ENCODE data around the gene CHST3.
"Not testable (repeated sequence)": the region's sequence is repeated elsewhere in the genome, so short reads cannot be mapped to it uniquely, and the experiment has no call there.

Gene CHST3, protein sequence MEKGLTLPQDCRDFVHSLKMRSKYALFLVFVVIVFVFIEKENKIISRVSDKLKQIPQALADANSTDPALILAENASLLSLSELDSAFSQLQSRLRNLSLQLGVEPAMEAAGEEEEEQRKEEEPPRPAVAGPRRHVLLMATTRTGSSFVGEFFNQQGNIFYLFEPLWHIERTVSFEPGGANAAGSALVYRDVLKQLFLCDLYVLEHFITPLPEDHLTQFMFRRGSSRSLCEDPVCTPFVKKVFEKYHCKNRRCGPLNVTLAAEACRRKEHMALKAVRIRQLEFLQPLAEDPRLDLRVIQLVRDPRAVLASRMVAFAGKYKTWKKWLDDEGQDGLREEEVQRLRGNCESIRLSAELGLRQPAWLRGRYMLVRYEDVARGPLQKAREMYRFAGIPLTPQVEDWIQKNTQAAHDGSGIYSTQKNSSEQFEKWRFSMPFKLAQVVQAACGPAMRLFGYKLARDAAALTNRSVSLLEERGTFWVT

DNA sequence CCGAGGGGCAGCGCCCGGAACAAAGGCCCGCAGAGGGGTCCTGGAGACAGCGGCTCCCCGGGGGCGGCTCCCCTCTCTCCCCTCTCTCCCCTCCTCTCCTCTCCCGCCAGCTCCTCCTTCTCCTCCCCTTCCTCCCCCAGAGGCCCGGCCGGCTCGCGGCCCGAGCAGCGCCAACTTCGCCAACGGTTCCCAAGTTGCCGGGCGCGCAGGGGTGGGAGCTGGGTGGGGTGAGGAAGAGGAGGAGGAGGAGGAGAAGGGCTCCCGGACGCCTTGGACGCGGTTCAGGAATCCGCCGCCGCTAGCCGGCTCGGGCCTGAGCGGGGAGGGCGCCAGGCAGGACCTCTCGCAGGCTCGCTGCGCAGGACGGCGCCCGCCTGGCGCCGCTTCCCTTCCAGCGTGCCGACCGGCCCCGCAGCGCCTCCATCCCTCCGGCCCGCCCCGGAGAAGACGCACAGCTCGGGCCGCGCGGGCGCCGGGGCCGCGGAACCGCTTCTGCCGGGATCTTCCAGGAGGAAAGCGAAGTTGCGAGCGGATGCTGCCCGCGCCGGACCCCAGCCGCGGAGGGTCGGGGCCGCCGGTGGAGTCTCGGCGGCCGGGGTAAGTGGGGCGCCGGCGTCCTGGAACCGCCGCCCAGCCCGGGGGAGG is at the start of gene CHST3:
CHST3 (plus strand) TSS at position 298 of the 645 bp plus-strand sequence. CDS start 41,448 bp downstream, outside the sequence.
- peak; percentile 70 for DNase-seq

DNA sequence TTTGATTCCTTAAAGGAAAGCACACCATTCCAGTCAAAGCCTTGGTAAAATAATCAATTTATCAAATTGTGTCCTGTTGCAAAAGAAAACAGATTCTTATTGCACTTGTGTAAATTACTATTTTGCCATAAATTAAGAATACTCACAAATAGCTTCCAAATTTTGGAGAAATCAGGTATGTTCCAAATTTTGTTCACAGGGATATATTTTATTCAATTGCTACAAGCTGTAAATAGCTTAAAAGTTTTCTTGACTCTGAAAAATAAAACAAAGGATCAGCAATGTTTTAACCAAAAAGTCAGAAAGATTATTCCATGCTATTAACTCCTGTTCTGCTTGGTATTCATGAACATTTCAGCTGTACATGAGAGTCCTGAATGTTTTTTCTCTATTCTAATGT is 47.4 kb upstream of the CHST3 start:
- DNase-seq, result no peak

DNA sequence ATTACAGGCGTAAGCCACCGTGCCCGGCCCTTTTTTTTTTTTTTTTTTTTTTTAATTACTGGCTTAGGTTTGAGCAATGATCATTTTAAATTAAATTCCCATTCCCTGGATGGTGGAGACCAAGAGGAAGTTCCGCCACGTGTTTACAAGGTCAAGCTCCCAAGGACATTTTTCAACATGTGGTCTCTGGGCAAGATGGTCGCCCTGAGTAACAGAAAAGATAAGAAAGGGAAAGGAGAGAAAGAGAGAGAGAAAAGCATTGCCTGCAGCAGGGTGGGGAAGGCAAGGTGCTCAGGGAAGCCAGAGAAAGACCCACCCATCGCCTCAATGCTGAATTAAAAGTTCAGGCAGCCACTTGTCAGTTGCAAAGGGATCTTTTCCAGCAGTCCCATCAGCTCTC is 45.2 kb upstream of the CHST3 start:
- no peak for DNase-seq

DNA sequence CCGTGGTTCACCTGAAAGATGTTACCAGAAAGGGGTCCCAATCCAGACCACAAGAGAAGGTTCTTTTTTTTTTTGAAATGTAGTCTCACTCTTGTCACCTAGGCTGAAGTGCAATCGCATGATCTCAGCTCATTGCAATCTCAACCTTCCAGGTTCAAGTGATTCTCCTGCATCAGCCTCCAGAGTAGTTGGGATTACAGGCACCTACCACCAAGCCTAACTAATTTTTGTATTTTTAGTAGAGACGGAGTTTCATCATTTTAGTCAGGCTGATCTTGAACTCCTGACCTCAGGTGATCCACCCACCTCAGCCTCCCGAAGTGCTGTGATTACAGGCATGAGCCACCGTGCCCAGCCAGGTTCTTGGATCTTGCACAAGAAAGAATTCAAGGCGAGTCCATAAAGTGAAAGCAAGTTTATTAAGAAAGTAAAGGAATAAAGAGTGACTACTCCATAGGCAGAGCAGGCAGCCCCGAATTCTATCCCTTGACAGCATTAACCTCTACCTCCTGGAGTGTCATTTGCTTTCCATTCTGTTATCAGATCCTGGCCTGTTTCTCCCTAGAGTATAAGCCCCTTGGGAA is 44.1 kb upstream of the CHST3 start:
- DNase-seq, result not testable (repeated sequence)

DNA sequence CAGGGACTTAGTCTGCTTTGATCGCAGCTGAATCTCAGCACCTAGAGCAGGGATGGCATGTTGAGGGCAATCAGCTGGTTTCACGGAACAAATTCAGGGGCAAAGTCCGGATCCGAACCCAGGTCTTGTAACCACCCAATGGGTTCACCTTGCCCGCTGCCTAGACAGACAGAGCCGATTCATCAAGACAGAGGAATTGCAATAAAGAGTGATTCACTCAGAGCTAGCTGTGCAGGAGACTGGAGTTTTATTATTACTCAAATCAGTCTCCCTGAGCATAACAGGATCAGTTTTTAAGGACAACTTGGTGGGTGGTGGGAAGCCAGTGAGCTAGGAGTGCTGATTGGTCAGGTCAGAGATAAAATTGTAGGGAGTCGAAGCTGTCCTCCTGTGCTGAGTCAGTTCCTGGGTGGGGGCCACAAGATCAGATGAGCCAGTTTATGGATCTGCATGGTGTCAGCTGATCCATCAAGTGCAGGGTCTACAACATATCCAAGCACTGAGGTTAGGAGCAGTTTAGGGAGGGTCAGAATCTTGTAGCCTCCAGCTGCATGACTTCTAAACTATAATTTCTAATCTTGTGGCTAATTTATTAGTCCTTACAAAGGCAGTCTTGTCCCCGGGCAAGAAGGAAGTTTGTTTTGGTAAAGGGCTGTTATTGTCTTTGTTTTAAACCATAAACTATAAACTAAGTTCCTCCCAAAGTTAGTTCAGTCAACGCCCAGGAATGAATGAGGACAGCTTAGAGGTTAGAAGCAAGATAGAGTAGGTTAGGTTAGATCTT is 43.5 kb upstream of the CHST3 start:
- no peak for DNase-seq

DNA sequence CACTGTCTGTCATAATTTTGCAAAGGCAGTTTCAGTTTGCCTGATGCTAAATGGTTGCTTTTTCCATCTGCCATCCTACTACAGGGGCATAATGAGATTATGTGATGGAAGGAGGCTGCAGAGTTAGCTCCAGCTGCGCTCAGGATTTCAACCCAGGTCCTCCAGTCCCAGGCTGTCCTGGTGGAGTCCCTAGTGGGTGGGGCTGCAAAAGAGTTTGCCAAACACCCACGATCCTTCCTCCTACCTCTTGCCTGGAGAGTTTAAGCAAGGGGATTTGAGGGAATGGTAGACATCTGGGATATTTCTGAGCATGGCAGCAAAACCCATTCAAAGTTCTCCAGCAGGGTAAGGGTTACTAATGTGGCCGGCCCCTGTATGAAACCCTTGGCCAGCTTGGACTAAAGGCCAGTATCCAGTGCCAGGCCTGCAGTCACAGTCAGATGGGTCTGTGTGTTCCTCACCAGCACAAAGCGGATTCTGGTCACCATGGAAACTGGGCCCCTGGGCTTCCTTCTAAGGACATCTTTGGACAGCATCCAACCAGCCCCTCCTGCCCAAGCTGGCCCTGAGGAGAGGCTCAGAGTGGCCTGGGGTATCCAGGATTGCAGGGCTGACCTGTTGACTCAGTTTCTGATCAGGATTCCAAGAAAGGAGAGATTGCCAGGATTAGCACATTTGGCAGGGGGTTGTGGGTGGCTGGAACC is 42.7 kb upstream of the CHST3 start:
- DNase-seq, result no peak

DNA sequence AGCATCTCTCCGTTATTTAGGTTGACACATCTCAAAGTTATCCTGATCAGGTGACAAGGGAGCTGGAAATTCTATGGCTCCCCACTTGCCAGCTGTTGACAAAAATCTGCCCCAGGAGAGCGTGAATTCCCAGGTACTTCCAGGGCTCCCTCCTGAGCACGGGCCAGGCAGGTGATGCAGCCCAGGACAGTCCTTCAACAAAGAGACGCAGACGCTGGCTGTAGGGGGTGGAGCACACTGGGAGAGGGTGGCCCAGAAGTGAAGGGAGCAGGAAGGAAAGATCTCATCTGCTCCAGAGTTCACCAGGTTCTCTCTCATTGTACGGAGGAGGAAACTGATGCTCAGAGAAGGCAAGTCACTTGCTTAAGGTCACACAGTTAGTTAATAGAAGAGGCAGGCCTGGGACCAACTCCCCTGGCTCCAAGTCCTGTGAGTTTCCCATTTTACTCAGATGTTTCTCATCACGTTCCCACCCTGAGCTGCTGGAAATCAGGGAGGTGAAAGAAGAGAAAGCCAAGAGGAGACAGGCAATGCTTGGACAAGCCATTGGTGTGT is 41.0 kb upstream of the CHST3 start:
- DNase-seq, result no peak

DNA sequence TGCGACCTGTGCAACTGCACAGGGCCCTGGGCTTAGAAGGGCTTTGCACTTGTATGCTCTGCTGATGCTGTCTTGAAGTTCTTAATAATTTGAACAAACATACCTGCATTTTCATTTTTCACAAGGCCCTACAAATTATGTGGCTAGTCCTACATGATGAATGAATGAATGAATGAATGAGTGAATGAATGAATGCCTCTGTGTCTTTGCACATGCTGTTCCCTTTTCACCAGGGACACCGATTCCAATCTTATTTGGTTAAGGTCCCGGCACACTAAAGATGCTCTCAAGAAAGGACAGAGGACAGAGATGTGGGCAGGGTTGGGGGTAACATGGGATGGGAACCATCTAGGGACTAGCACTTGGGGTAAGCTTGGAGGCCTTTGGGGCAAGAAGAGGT is 39.4 kb upstream of the CHST3 start:
- DNase-seq, result no peak

DNA sequence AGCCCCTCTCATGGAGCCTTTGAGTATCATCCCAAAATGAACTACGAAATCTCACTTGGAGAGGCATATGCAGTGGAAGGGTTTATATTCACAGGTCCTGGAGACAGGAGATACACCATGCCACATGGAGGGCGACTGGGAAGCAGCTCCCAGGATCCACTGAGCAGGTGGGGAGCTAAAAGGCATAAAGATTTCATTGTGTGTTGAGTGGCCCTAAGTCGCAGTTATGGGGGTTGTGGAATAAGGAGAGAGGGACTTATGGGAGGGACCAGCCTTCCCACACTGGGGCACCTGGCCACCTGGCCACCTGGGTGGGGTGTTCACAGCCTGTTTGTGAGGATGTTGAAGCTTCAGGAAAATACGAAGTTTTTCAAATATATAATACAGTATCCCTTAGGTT is 37.0 kb upstream of the CHST3 start:
- DNase-seq, result no peak

DNA sequence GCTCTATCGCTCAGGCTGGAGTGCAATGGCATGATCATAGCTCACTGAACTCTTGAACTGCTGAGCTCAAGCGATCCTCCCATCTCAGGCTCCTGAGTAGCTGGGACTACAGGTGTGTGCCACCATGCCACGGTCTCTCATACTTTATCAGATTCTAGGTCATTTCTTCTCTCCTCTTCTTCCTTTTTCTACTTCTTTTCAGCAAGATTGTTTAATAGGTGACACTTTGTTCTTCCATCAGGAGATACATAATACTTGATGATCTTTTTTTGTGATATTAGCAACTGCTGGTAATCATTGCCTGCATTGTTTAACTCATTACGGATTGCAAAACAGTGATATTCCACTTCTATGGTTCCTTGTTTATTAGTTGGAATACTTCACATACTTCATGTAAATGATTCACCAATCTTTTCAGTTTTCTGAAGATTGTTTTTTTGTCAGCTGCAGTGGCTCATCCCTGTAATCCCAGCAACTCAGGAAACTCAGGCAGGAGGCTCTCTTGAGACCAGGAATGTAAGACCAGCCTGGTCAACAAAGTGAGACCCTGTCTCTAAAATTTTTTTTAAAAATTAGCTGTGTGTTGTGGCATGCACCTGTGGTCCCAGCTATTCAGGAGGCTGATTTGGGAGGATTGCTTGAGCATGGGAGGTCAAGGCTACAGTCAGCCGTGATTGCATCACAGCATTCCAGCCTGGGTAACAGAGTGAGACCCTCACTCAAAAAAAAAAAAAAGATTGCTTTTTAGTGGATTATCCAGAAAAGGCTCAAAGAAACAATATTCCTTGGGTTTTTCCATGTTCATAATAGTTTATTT is 36.2 kb upstream of the CHST3 start:
- DNase-seq, result no peak

DNA sequence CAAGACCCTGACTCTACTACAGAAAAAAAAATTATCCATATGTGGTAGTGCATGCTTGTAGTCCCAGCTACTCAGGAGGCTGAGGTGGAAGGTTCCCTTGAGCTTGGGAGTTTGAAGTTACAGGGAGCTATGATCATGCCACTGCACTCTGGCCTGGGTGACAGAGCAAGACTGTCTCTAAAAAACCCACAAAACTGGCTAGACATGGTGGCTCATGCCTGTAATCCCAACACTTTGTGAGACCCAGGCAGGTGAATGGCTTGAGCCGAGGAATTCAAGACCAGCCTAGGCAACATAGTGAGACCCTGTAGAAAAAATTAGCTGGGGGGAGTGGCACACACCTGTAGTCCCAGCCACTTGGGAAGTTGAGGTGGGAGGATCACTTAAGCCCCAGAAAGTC is 32.9 kb upstream of the CHST3 start:
- DNase-seq, result no peak

DNA sequence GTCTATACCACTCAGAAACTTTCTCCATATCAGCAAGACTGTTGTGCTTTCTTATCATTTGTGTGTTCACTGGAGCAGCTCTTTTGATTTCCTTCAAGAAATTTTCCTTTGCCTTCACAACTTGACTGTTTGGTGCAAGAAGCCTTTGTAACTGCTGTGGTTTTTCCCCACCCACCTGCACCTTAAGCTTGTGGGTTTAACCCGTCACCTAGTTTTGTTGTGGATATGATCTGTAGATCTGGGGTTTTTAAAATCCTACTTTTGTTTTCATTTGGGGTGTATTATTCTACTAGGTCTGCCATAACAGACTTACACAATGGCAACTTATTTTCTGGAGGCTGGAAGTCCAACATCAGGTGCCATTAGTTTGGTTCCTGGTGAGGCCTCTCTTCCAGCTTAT is 30.5 kb upstream of the CHST3 start:
- peak; percentile 65 for DNase-seq

DNA sequence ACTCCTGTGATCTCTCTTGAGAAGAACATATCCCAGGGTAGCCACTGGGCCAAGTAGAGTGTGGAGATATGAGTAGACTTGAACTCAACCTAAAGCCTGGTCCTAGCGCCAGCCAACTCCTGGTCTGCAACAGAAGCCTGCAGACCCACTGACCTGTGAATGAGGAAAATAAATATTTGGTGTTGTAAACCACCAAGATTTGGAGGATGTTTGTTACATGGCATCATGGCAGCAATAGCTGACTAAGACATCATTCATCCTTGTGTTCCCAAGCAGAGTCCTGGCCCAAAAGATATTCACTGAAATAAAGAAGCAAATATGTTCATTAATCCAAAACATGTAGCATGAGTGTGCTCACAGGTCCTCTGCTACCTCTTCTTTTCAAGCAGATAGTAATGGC is 26.0 kb upstream of the CHST3 start:
- no peak for DNase-seq

DNA sequence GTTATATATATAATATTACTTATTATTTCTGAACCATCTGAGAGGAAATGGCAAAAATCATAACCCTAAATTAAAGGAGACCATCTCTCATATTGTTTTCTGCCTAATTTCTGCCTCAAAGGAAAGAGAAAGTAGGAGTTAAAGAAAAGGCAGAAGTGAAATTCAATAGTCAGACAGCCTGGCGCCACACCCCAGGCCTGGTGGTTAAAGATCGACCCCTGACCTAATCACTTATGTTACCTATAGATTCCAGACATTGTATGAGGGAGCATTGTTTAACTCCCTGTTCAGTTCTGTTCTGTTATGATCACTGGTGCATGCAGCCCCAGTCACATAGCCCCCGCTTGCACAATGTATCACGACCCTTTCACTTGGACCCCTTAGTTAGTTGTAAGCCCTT is 24.9 kb upstream of the CHST3 start:
- no peak for DNase-seq

DNA sequence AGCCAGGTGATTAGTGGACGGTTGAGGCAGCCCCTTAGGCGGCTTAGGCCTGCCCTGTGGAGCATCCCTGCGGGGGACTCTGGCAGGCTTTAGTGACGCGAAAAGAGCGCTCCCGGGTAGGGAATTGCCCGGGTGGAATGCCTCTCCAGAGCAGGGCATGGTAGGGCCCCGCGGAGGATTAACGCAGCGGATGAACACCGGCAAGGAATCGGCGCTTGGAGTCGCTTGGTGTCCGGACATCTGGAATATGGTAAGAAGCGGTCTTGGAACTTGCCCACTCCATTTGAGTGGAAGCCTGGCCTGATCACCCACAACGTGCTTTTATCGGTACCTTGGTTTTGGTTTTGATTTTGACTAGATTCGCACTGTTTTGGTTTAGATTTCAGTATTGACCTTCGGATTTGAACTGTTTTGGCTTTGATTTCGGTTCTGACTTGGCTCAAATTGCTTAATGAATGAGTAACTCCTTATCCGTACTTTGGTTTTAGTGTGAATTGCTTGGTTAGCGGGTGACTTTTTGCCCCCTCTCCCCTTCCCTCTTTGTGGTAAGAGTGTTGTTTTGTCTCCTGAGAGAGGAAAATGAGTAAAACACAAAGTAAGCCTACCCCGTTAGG is 24.2 kb upstream of the CHST3 start:
- no peak for DNase-seq

DNA sequence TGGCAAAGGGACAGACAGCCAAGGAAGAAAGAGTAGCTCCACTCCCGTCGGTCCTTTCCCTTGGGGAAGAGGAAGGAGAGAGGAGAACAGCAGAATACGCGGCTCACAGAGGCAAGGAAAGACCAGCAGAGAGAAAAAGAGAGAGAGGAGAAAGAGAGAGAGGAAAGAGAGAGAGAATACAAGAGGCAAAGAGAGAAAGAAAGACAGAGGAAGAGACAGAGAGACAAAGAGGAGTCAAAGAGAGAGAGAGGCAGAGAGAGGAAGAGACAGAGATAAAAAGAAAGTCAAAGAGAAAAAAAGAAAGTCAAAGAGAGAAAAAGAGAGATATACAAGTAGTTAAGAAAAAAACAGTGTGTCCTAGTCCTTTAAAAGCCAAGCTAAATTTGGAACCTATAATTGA is 23.4 kb upstream of the CHST3 start:
- no peak for DNase-seq

DNA sequence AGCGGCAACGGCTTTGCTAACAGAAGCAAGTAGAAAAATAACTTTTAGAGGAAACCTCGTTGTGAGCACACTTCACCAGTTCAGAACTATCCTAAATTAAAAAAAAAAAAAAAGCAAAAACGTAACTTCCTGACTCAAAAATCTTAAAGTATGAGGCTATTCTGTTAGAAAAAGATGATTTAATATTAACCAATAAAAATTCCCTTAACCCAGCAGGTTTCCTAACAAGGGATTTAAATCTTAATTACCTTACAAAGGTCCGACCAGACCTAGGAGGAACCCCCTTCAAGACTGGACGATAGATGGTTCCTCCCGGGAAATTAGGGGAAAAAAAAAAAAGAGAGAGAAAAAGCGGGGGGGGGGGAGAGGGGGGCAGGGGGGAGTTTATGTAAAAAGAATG is 22.9 kb upstream of the CHST3 start:
- DNase-seq, result no peak

DNA sequence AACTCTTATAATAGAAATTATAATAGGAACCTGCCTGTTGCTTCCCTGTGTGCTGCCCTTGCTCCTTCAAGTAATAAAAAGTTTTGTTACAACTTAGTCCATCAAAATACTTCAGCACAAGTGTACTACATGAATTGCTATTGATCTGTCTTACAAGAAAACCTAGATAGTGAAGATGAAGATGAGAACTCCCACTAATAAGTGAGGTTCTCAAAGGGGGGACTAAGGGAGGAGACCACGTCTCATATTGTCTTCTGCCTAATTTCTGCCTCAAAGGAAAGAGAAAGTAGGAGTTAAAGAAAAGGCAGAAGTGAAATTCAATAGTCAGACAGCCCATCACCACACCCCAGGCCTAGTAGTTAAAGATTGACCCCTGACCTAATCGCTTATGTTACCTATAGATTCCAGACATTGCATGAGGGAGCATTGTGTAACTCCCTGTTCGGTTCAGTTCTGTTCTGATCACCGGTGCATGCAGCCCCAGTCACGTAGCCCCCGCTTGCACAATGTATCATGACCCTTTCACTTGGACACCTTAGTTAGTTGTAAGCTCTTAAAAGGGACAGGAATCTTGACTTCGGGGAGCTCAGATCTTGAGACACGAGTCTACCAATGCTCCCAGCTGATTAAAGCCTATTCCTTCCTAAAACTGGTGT is 18.2 kb upstream of the CHST3 start:
- DNase-seq, result no peak

DNA sequence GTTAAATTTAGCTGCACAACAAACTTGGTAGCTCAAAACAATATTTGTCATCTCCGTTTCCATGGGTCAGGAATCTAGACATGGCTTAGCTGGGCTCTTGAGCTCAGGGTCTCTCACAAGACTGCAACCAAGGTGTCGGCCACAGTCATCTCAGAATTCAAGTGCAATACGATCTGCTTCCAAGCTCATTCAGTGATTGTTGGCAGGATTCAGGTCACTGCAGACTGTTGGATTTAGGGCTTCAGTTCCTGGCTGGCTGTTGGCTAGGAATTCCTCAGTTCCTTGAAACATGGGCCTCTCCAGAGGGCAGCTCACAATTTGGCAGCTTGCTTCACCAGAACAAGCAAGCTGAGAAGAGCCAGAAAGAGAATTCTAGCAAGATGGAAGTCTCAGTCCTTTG is 17.5 kb upstream of the CHST3 start:
- DNase-seq, result no peak

DNA sequence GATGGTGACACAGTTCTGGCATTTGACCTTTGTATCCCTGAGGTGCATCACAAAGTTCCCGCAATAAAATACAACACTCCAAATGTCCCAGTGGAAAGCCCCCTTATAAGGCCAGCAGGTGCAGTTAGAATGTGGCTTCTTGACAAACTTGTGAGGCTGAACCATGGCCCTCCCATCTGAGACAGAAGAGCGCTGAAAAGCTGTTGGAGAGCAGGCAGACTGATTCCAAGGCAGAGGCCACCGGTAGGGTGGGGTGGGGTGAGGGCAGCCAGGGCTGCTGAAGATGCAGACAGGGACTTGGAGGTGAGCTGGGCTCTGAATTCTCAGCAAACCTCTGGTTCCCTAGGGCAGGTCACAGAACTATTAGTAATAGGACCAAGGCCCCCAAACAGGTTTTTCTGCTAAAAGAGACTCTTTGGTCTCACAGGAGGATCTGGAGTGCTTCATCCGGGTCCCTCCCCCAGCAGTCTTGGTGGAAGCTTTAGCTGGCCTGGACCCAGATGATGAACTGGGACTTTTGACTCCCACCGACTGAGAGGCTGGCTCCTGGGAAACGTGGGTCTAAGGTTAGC is 15.6 kb upstream of the CHST3 start:
- no peak for DNase-seq

Measured in activated CD8-positive, alpha-beta memory T cell treated with anti-CD3 and anti-CD28 coated beads for 24 hours (primary cell).